GM21717 (cell line): Measurements from ENCODE around the gene GRIA3.

ENCODE experiments used
- ATAC-seq: cut with Tn5 transposase; IDR thresholded peaks from one replicate; pipeline ENCODE4 v1.9.1; 2021; ENCODE audit warnings: mild to moderate bottlenecking, moderate library complexity; ENCODE audit not compliant: unreplicated experiment

The GRIA3 gene

DNA sequence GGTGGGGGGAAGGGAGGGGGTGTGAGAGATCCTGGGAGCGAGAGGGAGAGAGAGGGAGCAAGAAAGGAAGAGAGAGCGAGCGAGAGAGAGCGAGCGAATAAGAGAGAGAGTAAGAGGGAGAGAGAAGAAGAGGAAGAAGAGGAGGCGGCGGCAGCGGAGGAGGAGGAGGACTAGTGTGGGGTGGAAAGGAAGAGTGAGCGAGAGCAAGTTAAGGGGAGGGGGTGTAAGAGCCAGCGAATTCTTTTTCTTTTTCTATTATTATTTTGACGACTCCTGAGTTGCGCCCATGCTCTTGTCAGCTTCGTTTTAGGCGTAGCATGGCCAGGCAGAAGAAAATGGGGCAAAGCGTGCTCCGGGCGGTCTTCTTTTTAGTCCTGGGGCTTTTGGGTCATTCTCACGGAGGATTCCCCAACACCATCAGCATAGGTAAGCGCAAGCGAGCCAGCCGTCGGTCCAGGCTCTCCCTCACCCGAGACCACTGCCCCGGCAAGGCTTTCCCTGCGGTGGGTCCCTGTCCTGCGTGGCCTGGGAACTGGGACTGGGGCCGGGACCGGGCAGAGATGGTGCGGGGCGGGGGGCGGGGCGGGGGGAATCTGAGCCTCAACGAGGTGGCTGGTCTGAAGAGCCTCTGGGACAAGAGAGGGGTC lies at the start of gene GRIA3:
TSS of gene GRIA3 (plus strand) at position 60 of the 647 bp plus-strand sequence. CDS start at position 318, 258 bp downstream.
- ATAC-seq = no peak

DNA sequence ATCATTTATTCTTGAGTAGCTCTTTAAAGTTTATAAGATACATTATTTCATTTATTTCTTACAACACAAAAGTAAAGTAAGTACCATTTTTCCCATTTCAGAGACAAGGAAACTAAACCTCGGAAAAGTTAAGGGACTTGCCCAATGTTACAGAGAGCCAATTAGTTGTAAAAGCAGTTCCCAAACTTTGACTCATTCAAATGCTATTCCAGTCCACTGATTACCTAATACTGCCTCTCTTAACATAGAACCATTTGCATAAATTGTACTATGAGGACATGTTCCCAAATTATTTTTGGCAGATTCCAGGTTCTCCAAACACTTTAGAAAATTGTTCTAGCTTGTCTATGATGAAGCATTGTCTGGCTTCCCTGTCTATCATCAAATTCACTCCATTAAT lies 45.6 kb upstream of the GRIA3 start:
- ATAC-seq = no peak

DNA sequence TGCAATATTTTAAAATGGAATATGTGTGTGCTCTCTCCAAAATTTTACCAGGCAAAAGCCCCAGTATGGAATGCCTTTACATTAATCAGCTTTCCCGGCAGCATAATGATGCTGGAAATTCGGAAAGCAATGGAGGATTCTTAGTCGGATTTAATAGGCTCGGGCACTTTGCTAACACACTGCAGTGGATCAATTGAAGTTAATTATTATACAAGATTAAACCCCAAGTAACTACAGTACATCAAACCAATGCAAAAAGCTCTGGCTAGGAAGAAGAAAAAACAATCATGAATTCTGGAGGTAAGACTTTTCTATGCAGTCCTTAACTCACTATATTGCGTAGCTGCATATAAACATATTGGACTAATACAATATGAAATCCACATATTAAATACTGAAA lies 43.6 kb upstream of the GRIA3 start:
- no peak for ATAC-seq

DNA sequence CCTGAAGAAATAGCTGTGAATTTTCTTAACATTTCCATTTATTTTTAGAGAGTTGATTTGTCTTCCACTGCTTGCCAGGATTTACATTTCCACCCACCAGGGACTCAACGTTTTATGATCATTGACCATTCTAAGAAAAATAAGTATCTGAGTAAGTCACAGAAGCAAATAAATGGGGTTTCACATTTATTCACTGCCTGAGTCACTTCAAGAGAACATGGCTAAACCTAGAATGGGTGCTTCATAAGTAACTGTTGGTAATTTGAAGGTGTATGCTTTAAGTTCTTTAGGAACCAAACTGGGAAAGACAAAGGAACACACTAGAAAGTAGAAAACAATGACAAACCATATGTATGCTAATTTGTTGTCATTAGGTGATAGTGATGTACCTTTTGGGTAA lies 43.2 kb upstream of the GRIA3 start:
- no peak for ATAC-seq

DNA sequence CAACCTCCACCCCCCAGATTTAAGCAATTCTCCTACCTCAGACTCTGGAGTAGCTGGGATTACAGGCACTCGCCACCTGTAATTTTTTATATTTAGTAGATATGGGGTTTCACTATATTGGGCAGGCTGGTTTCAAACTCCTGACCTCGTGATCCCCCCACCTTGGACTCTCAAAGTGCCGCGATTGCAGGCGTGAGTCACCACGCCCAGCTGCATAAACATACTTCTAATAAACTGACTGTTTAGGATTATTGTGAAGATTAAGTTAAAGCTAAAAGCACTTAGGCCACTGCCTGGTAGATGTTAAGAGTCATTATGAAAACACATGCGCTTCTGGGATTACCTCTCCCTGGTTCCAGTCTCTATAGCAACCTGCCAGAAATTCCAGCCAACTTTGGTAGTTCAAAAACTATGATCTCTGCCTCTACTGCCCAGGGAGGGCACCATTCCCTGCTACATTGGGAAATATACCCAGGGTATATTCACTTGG lies 30.2 kb upstream of the GRIA3 start:
- no peak for ATAC-seq

DNA sequence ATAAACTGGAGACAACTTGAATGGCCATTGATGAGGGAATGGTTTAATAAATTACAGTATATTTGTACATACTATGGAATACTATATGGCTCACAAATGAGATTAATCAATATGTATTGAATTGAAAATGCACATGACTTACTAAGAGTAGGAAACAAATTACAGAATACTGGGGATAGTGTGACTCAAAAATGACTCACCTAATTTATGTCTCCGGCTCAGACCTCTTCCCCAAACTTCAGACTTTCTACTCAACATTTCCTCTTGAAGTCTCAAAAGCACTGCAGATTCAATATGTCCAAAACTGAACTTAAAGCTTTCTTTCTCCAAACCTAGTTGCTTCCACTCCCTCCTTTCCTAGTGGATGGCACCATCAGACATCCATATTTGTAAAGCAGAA lies 28.8 kb upstream of the GRIA3 start:
- ATAC-seq = no peak

DNA sequence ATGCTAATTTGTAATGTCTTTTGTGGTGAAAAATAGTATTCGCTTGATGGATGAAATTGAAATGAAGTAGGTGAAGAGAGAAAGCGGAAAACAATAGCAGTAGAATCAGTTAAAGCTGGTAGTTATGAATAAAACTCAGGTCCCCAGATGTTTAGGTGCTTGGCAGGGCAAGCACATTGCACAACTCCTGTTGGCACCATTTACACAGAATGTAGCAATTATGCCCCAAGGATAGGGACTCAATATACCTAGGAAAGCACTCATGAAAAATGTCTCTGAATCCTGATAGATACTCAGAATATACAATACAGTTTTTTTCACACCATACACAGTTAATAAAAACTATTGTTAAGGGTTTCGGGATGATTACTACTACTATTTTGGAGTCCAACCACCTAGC lies 26.5 kb upstream of the GRIA3 start:
- ATAC-seq = no peak

DNA sequence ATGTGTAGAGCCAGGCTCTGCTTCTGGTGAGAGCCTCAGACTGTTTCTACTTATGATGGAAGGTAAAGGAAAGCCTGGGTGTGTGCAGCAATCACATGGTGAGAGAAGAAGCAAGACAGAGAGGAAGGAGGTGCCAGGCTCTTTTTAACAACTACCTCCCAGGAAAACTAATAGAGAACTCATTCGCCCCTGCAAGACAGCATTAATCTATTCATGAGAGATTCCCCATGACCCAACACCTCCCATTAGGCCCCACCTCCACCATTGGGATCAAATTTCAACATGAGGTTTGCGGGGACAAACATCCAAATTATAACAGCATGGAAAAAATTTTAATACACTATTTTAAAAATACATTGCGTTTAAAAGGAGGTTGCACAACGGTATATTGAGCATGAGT lies 24.7 kb upstream of the GRIA3 start:
- no peak for ATAC-seq

DNA sequence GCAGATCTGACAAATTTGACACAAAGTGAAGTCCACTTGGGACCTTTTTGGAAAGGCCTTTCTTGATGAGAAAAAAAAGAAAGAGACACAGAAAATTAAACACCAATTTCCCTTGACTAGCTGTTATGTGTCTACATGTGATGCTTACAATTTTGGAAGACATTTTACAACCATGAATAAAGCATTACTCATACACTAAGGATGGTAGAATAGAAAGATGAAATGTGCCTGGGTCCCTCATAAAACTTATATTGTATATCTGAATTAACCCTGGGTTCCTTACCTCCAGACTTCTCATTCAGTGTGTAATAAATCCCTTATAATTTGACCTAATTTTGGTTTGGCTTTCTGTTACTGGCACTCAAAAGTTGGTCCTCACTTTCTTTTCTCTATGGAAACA lies 16.5 kb upstream of the GRIA3 start:
- ATAC-seq = no peak

DNA sequence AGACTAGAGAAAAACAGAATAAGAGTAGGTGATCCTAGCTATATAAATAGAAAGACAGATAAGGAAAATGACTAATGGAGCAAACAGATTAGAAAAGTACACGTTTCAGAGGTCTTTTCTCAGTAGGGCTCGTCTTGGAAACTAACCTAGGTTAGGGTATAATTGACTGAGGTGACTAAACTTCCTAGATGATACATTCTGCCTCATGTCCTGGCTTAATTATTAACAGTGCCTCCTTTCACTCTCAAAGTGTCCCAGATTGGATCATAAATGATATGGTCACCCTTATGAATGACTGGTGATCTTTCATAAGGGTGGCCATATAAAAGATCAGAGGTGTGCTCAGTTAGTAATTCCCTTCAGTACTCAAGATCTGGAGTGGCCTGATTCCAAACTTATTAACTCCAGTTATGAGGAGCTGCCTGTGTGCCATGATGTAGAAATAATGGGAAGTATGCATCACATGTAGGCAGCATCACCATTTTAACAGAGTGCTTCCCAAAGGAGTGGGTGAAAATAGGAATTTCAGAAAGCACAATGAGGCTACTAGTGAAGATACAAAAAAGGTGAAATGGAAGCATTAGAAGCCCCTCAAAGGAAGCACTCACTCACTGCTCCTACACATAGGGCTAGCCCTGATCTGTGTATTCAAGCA lies 14.7 kb upstream of the GRIA3 start:
- ATAC-seq = no peak

DNA sequence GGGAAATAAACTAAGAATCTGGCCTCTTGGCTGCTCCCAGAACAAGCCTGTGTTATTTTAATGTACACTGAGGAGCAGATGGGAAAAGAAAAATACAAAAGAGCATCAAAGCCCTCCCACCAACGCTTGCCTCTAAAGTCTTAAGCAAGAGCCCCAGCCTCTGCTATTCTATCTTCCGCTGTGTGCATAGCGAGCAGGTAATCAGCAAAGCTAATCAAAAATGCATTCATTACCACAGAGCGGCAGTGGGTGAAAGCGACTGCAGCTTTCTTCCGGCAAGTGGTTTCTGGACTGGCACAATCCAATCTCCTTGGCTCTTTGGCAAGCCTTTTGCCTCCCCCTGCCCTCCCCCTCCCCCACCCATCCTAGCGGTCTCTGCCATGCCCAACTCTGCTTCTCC lies 13.5 kb upstream of the GRIA3 start:
- ATAC-seq = no peak

DNA sequence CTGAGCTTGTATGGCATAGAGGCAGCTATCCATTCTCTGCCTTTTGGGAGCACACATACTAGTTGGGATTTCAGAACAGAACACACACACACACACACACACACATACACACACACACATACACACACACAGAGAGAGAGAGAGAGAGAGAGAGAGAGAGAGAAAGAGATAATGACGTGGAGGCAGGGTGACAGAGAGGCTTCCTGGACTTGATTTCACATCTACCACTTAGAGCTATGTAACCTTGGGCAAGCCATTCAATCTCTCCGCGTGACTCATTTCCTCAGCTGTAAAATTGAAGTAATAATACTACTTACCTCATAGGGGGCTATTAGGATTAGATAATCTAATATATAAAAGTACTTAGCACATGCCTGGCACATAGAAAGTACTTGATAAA lies 12.3 kb upstream of the GRIA3 start:
- no peak for ATAC-seq

DNA sequence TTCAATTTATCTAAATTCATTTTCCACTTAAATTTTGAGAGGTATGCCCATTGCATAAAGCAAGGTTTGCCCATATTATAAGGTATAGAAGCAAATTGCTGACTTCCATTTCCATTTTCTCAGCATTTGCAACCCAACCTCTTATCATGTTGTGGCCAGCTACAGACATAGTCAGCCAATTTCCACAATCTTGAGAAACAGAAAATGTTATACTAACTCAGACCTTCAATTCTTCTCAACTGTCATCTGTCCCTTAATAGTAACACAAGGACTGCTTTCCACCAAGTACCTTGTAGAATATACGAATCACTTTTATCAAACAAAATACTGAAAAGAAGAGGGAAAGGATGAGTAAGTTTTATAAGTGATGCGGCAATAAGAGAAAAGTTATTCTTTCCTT lies 11.2 kb upstream of the GRIA3 start:
- no peak for ATAC-seq

DNA sequence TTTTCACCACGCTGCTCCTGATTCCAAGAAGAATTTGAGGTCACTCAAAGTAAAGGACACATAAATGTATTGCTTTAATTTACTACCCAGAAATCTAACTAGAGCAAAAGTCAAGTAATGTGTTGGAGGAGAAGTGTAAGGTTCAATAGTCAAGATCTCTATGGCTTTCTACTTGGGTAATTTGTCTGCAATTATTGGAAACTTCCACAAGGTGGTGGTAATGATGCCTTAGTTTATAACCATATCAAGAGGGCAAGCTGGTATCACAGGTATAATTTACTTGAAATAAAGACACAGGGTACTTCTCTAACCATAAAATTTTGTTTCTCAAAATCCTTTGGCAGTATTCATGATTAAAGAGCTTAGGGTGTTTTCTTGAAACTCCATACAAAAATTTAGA lies 10.2 kb upstream of the GRIA3 start:
- ATAC-seq = no peak

DNA sequence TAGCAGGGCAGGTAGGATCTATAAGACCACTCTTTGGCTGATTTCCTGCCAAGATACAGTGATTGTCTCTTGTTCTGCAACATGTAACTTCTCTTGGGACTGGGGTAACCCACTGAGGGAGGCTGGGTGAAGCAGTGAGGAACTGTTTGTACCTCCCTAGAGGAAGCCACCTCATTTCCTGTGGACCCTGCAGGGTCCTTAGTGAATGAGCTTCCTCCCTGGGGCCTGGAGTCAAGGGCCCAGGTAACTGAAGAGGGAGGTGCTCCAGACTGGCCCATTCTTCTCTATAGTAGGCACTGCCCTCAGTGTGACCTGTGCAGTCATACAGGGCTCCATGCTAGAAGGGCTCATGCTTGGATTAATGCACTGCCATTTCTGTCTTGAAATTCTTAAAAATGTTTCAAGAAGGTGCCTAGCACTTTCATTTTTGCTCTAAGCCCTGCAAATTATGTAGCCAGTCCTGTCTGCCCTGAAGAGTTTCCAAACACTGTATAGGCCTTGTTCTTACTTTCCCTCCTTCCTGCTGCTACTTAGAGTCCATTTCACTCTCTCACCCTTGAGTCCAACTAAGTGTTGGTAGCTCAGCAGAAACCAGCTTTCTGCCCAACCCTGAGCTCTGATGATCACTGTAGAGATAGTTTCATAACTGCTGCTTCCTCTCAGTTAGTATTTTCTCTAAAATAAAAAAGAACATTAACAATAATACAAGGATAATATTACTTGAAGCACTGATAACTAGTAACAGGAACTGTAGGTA lies 8.5 kb upstream of the GRIA3 start:
- ATAC-seq = no peak

DNA sequence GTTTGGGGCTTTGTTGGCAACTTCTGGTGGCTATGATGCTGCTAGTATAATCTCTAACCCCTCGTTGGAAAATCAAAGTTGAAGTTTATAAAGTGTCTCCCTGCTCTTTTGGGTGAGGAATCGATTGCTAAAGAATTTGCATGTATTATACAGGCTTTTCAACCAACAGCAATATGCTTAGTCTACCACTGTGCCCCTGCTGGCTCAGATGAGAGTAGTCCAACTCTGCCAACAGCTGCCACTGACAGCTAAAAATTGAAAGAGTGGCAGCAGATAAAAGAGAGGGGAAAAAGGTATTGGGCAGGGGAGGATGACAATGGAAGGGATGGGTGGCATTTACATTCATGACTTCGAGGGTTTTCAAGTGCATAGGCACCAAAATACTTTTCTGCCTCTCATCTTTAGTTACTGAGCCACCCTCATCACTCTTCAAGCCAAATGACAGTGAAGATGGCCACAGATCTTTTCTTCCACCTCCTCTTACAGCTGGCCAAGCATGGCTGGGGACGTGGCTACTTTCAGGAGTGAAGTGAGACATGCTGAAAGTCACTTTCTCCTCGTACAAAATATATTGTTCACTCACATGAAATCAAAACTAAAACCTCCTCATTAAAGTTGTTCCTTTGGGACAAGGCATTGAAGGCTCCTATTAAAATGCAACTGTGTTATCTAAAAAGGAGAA lies 2.7 kb upstream of the GRIA3 start:
- ATAC-seq = no peak

DNA sequence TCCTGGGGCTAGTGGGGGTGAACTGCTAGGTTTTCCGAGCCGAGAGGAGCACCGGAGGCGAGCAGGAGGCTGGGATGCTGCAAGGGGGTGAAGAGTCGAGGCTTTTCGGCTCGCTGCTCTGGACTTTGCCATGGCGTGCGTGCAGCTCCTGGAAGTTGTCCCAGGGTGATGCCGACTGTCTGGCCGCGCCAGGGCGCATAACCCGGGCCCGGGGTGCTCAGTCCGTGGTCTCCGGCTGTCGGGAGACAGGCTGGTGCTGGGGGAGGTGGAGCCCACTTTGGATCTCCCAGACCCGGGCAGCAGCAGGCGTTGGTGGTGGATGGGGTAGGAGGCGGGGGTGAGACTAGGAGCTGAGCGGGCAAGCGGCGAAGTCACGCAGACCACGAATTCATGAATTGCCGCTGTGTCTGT lies 793 bp downstream of the GRIA3 start:
- ATAC-seq = no peak

DNA sequence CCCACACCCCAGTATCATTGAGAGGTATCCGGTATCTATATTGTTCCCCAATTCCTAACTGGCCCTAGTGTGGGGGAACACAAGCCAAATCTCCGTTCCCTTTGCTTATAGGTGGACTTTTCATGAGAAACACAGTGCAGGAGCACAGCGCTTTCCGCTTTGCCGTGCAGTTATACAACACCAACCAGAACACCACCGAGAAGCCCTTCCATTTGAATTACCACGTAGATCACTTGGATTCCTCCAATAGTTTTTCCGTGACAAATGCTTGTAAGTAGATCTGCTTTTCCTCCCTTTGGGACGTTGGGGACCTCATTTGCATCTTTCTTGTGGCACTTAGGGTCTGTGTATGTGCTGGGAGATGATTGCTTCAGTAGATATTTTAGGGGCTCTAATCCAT lies 1.6 kb downstream of the GRIA3 start:
- ATAC-seq = no peak

DNA sequence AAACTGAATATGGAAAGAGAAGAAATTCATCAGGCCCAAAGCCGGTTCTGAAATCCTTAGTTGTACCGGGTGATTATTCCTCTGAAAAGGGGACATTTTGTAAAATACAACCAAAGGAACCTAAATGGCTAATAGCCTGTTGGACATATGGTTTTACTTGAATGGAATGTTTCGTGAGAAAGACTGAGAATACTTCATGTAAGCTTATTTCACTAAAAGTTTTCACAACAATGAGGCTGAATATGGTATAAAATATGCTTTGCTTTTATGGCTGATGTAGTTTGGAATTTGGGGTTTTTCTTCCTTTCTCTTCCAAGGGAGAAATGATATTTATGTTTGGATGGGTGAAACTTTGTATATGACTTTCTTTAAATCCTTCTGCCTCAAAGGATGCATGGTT lies 2.7 kb downstream of the GRIA3 start:
- ATAC-seq = no peak

DNA sequence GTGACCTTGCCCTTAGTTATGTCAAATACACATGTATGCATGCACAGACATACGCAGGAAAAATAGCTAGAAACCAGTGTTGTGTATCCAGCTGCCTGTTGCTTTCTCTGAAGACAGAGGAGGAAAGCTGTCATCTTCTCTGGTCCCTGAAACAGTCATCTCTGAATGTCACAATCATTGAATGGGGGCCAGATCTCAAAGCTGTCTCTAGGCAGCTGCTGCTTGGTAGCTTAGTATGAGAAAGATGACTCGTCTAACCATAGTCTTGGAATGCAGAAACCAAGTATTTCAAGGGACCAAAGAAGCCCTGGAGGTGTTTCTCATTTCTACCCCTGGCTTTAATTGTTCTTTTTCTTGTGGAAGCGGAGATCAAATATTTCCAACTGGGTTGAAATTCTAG lies 4.0 kb downstream of the GRIA3 start:
- ATAC-seq = no peak

DNA sequence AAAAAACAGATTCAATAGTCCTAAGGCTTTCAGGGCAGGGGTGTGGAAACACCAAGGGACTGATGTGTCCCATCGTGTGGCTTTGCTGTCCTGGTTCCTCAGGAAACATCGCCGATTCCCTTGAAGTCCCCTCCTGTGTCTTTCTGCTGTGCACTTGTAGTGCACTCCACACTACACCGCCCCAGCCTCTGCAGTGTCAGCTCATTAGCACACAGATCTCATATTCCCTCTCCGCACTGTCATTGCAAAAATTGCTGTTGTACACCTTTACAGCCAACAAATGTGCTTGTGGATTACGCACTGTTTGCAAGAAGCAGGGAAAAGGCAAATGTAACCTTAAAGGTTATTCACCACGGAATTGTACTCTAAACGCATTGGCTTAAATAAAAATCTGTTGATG lies 5.3 kb downstream of the GRIA3 start:
- ATAC-seq = no peak

DNA sequence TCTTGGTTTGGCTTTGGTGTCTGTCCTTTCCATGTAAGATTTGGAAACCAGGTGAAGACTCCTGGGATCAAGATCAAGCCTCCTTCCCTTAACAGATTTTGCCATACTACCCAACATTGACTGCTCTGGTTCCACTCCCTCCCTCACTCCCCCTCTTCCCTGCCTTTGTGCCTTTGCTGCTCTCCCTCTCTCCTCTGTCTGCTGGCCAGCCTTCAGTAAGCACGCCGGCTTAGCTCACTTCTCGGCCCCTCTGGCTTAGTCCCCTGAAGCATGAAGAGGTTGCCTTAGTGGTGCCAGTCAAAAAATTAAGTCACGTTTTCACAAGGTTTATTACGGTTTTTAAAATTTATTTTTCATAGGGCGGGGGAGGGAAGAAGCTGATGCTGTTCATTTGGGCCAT lies 6.0 kb downstream of the GRIA3 start:
- no peak for ATAC-seq
